Activated CD4-positive, alpha-beta memory T cell treated with anti-CD3 and anti-CD28 coated beads for 36 hours (primary cell): ENCODE measurements around the gene SRP14. TPM values are rescaled to one million over a fixed set of nuclear protein-coding genes. Genes with fewer than 3 reads are reported as not detected.

Source experiments
- CTCF ChIA-PET: fragments of 350-600 bp; sonication (Branson Sonifier 250); formaldehyde crosslinking; loops from one replicate; lab custom pipeline; 2021; ENCODE audit warnings: antibody characterized with exemption, inconsistent platforms; lab: Charles Lee
- POLR2A ChIA-PET: fragments of 350-600 bp; sonication (Branson Sonifier 250); formaldehyde crosslinking; loops from one replicate; lab custom pipeline; 2021; ENCODE audit warnings: antibody characterized with exemption; lab: Charles Lee
- DNase-seq: peaks from one replicate; pipeline ENCODE4 v3.0.0-alpha.2; 2020
- H3K27ac Mint-ChIP-seq: one replicate; pipeline ENCODE4 v1.8.0; 2021; ENCODE audit warnings: mixed read lengths
- H3K27me3 Mint-ChIP-seq: one replicate; pipeline ENCODE4 v1.8.0; 2021; ENCODE audit warnings: mixed read lengths
- H3K36me3 Mint-ChIP-seq: one replicate; pipeline ENCODE4 v1.8.0; 2021; ENCODE audit warnings: mixed read lengths
- H3K4me1 Mint-ChIP-seq: one replicate; pipeline ENCODE4 v1.8.0; 2021; ENCODE audit warnings: low read depth, mixed read lengths
- H3K4me3 Mint-ChIP-seq: one replicate; pipeline ENCODE4 v1.8.0; 2021; ENCODE audit warnings: mild to moderate bottlenecking, mixed read lengths
- H3K9me3 Mint-ChIP-seq: one replicate; pipeline ENCODE4 v1.8.0; 2021; ENCODE audit warnings: mixed read lengths
- intact Hi-C: fragments of 100-400 bp; cut with micrococcal nuclease; formaldehyde crosslinking; loops from one replicate; pipeline ENCODE4 v1.15.1; 2023
- total RNA-seq, 2 experiments: library from RNA; stranded (reverse); gene quantifications; one replicate each; pipeline ENCODE4 v1.2.3, GENCODE V29; 2021

The SRP14 gene
- total RNA-seq, 2 experiments from 2014 or later = 168 to 170 TPM

DNA sequence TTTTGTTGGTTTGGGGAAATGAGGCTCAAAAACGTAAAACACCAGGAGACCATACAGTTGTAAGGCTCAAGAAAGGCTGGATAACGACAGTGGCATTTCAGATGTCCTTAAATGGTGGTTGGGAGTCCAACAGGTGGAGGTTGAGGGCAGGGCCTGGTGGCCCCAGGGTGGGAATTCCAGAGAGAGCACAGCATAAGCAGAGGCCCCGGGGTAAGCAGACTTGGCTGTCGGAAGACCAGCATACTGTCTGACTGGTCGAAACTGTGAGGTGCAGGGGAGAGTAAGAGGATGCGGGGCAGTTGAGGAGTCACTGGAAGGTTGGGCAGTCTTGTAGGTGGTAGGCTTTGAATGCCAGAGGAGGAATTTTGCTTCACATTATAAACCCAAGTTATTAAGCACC, 48.3 kb downstream of the SRP14 start:
- H3K4me1 Mint-ChIP-seq = no peaks in the 10 kb centered on the region
- no peaks in the 10 kb centered on the region for H3K9me3 Mint-ChIP-seq
- ChIA-PET POLR2A (no interaction called here), CTCF (no interaction called here)
- intact Hi-C loops = no loop called here
- H3K36me3 Mint-ChIP-seq = peaks cover 32% of the 10 kb centered on the region
- H3K27ac Mint-ChIP-seq = no peak overlapping the region
- no peak overlapping the region for H3K4me3 Mint-ChIP-seq
- no peak for DNase-seq
- H3K27me3 Mint-ChIP-seq = no peaks in the 10 kb centered on the region

- no peak overlapping the region for H3K27ac Mint-ChIP-seq
- intact Hi-C loops = no loop called here
- H3K4me1 Mint-ChIP-seq = no peaks in the 10 kb centered on the region
- CTCF ChIA-PET = no interaction called here
- POLR2A ChIA-PET = no interaction called here
- H3K27me3 Mint-ChIP-seq = no peaks in the 10 kb centered on the region
- H3K4me3 Mint-ChIP-seq = no peak overlapping the region
- DNase-seq = no peak
- peaks cover 38% of the 10 kb centered on the region for H3K36me3 Mint-ChIP-seq
- peaks cover 3% of the 10 kb centered on the region for H3K9me3 Mint-ChIP-seq
Observed at GRCh38 chr15:39987821-39988220, 51.2 kb downstream of the SRP14 start.

Other genes with a start within 250 kb of the SRP14 start
- gene GPR176, start 118.9 kb downstream of the SRP14 start, total RNA-seq = under 1 TPM; 0.21 to 0.27 TPM
- 10 to 100 TPM; 34.5 to 36.4 TPM for gene EIF2AK4, start 105.1 kb downstream of the SRP14 start, total RNA-seq
- 1 to 10 TPM; 6.9 to 7.3 TPM for gene BMF, start 69.7 kb upstream of the SRP14 start, total RNA-seq
- gene BUB1B, start 121.9 kb upstream of the SRP14 start, total RNA-seq = 10 to 100 TPM; 88.8 to 96.1 TPM
- gene PAK6, start 199.9 kb upstream of the SRP14 start, total RNA-seq = under 1 TPM; 0.69 to 0.73 TPM
- gene ANKRD63, start 243.9 kb upstream of the SRP14 start, total RNA-seq = not detected